Natural killer cell (primary cell): ENCODE results near the gene MRPL39. TPM values are rescaled to one million over a fixed set of nuclear protein-coding genes. Genes with fewer than 3 reads are reported as not detected.

Source experiments
- ATAC-seq, 3 donors: fragments of 150-1000 bp in 2 of 3; fragments of 200-7000 bp in 1 of 3; cut with Tn5 transposase; 1 replicate in 1 of 3; 2 replicates in 2 of 3; pipeline ENCODE4 v1.10.0; 2021; ENCODE audit warnings: mild to moderate bottlenecking in 2 of 3, moderate library complexity in 2 of 3
- DNase-seq, 2 donors: peaks; one replicate each; pipeline versions ENCODE4 v3.0.0 to v3.0.0-alpha.2; 2013 to 2021; ENCODE audit warnings: mixed read lengths in 1 of 2
- H3K27ac ChIP-seq: one replicate; pipeline ENCODE4 v1.5.1; 2013; ENCODE audit warnings: mild to moderate bottlenecking, low read length
- H3K27me3 ChIP-seq: one replicate; pipeline ENCODE4 v1.6.1; 2013; ENCODE audit warnings: low read length; ENCODE audit not compliant: control insufficient read depth, insufficient read depth
- H3K36me3 ChIP-seq: one replicate; pipeline ENCODE4 v1.6.1; 2013; ENCODE audit warnings: low read length; ENCODE audit not compliant: control insufficient read depth, insufficient read depth
- H3K4me1 ChIP-seq: one replicate; pipeline ENCODE4 v1.6.1; 2013; ENCODE audit warnings: low read length; ENCODE audit not compliant: control insufficient read depth, insufficient read depth
- H3K4me3 ChIP-seq: one replicate; pipeline ENCODE4 v1.5.1; 2013; ENCODE audit warnings: low read length
- H3K9me3 ChIP-seq: one replicate; pipeline ENCODE4 v1.6.1; 2013; ENCODE audit warnings: low read length; ENCODE audit not compliant: control insufficient read depth, insufficient read depth
- H3K27ac Mint-ChIP-seq, 2 donors: one replicate each; pipeline ENCODE4 v1.8.0; 2022; ENCODE audit warnings: mild to moderate bottlenecking in 2 of 2, mixed read lengths in 2 of 2, moderate library complexity in 1 of 2
- H3K27me3 Mint-ChIP-seq, 2 donors: one replicate each; pipeline ENCODE4 v1.8.0; 2022; ENCODE audit warnings: low read depth in 2 of 2, mixed read lengths in 2 of 2
- H3K36me3 Mint-ChIP-seq: one replicate; pipeline ENCODE4 v1.8.0; 2022; ENCODE audit warnings: mixed read lengths
- H3K4me1 Mint-ChIP-seq, 2 donors: one replicate each; pipeline ENCODE4 v1.8.0; 2022; ENCODE audit warnings: mixed read lengths in 2 of 2
- H3K4me3 Mint-ChIP-seq: one replicate; pipeline ENCODE4 v1.8.0; 2022; ENCODE audit warnings: mild to moderate bottlenecking, moderate library complexity, mixed read lengths
- H3K9me3 Mint-ChIP-seq, 2 donors: one replicate each; pipeline ENCODE4 v1.8.0; 2022; ENCODE audit warnings: mixed read lengths in 2 of 2
- WGBS: methylation state at CpG from one replicate; pipeline ENCODE4 v1.1.7; 2013; ENCODE audit warnings: missing lambda C conversion rate; ENCODE audit not compliant: insufficient coverage; 5-methylcytosine and 5-hydroxymethylcytosine counted together
- intact Hi-C: fragments of 100-400 bp; cut with micrococcal nuclease; formaldehyde crosslinking; loops from one replicate; pipeline ENCODE4 v1.14.2; 2022
- total RNA-seq, 4 donors: library from RNA; stranded (reverse); fragments of 120-200 nt in 1 of 4; gene quantifications; one replicate each; pipeline versions ENCODE4 v1.2.3 to v1.2.4, GENCODE V29; 2013 to 2022
- TF ChIP-seq, protein P1 (sequence below): fragments of 200-600 bp; IDR thresholded peaks from one replicate; pipeline ENCODE4 v1.8.0; 2022; ENCODE audit warnings: antibody characterized with exemption

Gene MRPL39
- total RNA-seq, 3 donors from 2014 or later (not counting 1 experiment from before 2014, with no cell fraction given) = 10.8 to 12.8 (median 10.8) TPM

- ATAC-seq (no peak), DNase-seq (no peak)
- no peak overlapping the region for H3K4me3 Mint-ChIP-seq
- Histone ChIP-seq H3K27me3 (no peaks in the 10 kb centered on the region), H3K27ac (no peak overlapping the region), H3K4me3 (no peak overlapping the region), H3K4me1 (peaks cover 18% of the 10 kb centered on the region), H3K9me3 (no peaks in the 10 kb centered on the region), H3K36me3 (no peaks in the 10 kb centered on the region)
- no peaks in the 10 kb centered on the region for H3K36me3 Mint-ChIP-seq
- TF ChIP-seq, protein P1, sequence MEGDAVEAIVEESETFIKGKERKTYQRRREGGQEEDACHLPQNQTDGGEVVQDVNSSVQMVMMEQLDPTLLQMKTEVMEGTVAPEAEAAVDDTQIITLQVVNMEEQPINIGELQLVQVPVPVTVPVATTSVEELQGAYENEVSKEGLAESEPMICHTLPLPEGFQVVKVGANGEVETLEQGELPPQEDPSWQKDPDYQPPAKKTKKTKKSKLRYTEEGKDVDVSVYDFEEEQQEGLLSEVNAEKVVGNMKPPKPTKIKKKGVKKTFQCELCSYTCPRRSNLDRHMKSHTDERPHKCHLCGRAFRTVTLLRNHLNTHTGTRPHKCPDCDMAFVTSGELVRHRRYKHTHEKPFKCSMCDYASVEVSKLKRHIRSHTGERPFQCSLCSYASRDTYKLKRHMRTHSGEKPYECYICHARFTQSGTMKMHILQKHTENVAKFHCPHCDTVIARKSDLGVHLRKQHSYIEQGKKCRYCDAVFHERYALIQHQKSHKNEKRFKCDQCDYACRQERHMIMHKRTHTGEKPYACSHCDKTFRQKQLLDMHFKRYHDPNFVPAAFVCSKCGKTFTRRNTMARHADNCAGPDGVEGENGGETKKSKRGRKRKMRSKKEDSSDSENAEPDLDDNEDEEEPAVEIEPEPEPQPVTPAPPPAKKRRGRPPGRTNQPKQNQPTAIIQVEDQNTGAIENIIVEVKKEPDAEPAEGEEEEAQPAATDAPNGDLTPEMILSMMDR = no peak
- H3K27me3 Mint-ChIP-seq = no peaks in the 10 kb centered on the region
- peaks cover 35 to 40% of the 10 kb centered on the region in 2 donors for H3K4me1 Mint-ChIP-seq
- H3K27ac Mint-ChIP-seq = peak overlapping the region in 1 of 2 donors; percentile 0
- H3K9me3 Mint-ChIP-seq = no peaks in the 10 kb centered on the region
- 86% methylated on average over 3 of the region's 3 CpGs for WGBS
- intact Hi-C loops = no loop called here
These were observed 40.6 kb downstream of the MRPL39 start for GRCh38 chr21:25566645-25567044.

- H3K4me1 ChIP-seq = peaks cover 25% of the 10 kb centered on the region
These were observed 41.7 kb downstream of the MRPL39 start for GRCh38 chr21:25565272-25566211.

DNA sequence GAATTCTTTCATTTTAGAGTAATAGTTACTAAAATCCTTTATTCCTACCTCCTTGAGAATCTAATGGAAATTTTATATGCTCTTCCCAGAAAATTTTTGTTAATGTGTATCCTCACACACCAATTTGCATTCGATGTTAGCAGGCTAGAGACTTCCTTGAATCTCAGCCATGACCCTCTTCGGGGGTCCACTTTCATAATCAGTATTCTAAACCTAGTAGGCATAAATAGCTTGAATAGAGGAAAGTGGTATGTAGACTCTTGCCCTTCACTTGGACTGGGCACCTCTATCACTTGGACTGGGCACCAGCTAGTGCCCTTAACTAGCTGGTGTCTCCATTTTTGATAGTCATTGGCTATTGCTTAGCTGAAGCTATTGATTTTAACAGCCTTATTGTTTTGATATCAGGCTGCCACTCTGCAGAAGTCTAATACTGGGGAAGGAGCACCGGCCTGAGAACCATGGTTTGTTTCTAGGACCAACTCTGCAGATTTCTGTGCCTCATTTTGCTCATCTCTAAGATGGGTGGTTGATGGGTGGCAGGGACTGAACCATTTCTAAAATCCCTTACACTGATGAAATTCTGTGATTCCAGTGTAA, 42.8 kb downstream of the MRPL39 start:
- no peak overlapping the region for H3K4me3 ChIP-seq
- peak in 1 of 2 donors; percentile 14 for DNase-seq
- peaks cover 28% of the 10 kb centered on the region for H3K4me1 ChIP-seq
- TF ChIP-seq, protein P1 = no peak
- Mint-ChIP-seq H3K9me3 (no peaks in the 10 kb centered on the region), H3K4me3 (peak overlapping the region; percentile 97), H3K27me3 (no peaks in the 10 kb centered on the region), H3K27ac (peak overlapping the region; percentile 83 to 84), H3K36me3 (no peaks in the 10 kb centered on the region), H3K4me1 (peaks cover 54 to 59% of the 10 kb centered on the region in 2 donors)
- intact Hi-C loops = loop anchor here (5.0 kb wide), 2 partner anchors 43 to 107 kb away; partner anchors contain the start of gene MRPL39
- no peak overlapping the region for H3K27ac ChIP-seq
- H3K36me3 ChIP-seq = no peaks in the 10 kb centered on the region
- no peaks in the 10 kb centered on the region for H3K27me3 ChIP-seq
- WGBS = 62% methylated on average over 2 of the region's 3 CpGs
- no peaks in the 10 kb centered on the region for H3K9me3 ChIP-seq
- no peak for ATAC-seq

More at GRCh38 chr21:25565272-25566211, 41.7 kb downstream of the MRPL39 start:
- intact Hi-C loops = no loop called here
- ATAC-seq (no peak), DNase-seq (peak in 1 of 2 donors; percentile 22)
- H3K27ac Mint-ChIP-seq = peak overlapping the region; percentile 83 to 84
- no peaks in the 10 kb centered on the region for H3K27me3 Mint-ChIP-seq
- H3K4me3 ChIP-seq = no peak overlapping the region
- H3K36me3 ChIP-seq = no peaks in the 10 kb centered on the region
- H3K27me3 ChIP-seq = no peaks in the 10 kb centered on the region
- H3K9me3 Mint-ChIP-seq = no peaks in the 10 kb centered on the region
- no peak overlapping the region for H3K4me3 Mint-ChIP-seq
- no peaks in the 10 kb centered on the region for H3K36me3 Mint-ChIP-seq
- WGBS = 80% methylated on average over 3 of the region's 3 CpGs
- H3K9me3 ChIP-seq = no peaks in the 10 kb centered on the region
- TF ChIP-seq, protein P1 = no peak
- no peak overlapping the region for H3K27ac ChIP-seq
- peaks cover 45 to 50% of the 10 kb centered on the region in 2 donors for H3K4me1 Mint-ChIP-seq
